ENCODE results near the gene KLHL42. TPM values are rescaled to one million over a fixed set of nuclear protein-coding genes. Genes with fewer than 3 reads are reported as not detected.

The KLHL42 gene
- total RNA-seq, 6 donors from 2014 or later, result 18.5 to 46.1 (median 22.6) TPM

DNA sequence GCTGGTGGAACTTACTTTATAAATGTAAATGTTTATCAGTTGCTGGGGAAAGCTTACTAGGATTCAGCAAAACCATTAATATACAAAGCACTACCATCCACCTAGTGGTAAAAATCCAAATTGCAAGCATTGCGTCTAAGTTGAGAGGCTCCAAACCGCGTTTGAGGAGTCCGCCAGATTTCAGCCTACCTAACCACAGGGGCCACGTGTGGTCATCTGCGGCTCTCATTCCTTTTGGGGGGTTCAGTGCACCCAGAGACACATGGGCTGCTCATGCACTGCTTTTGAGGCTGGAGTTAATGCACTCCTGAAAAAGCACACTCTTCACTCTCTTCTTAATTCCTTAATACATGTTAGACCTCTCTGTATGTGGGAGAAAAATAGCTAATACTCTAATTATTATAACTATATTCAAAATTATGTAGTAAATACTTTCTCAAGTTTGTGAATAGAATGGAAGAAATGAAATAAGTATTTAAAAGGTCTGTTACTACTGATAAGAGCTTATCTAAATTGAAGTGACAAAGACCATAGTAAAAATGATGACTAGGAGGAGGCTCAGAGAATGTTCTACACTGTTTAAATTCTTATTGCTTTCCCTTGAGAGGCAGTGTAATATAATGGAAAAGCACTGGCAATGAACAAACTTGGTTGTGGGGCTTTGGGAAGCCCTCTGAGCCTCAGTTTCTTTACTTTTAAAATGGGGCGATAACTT, 41.4 kb downstream of the KLHL42 start:
- 14% methylated on average over 7 of the region's 7 CpGs for WGBS, 2 donors
- no peak overlapping the region for H3K27ac ChIP-seq
- no peaks in the 10 kb centered on the region for H3K36me3 ChIP-seq
- ATAC-seq (ENCODE audit: low FRiP score in 2 of 2), result peak in 1 of 2 donors; percentile 79
- H3K27me3 ChIP-seq, result no peaks in the 10 kb centered on the region
- no peak for DNase-seq
- H3K4me1 ChIP-seq, result peaks cover 3 to 17% (median 4%) of the 10 kb centered on the region in 4 donors
- no peak overlapping the region for H3K4me3 ChIP-seq
- TF ChIP-seq, protein P1, sequence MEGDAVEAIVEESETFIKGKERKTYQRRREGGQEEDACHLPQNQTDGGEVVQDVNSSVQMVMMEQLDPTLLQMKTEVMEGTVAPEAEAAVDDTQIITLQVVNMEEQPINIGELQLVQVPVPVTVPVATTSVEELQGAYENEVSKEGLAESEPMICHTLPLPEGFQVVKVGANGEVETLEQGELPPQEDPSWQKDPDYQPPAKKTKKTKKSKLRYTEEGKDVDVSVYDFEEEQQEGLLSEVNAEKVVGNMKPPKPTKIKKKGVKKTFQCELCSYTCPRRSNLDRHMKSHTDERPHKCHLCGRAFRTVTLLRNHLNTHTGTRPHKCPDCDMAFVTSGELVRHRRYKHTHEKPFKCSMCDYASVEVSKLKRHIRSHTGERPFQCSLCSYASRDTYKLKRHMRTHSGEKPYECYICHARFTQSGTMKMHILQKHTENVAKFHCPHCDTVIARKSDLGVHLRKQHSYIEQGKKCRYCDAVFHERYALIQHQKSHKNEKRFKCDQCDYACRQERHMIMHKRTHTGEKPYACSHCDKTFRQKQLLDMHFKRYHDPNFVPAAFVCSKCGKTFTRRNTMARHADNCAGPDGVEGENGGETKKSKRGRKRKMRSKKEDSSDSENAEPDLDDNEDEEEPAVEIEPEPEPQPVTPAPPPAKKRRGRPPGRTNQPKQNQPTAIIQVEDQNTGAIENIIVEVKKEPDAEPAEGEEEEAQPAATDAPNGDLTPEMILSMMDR (IDR thresholded peaks at IDR 0.05), result peak; percentile 56 to 82 (median 70)
- TF ChIP-seq EP300 (IDR thresholded peaks at IDR 0.05) (no peak), POLR2A (IDR thresholded peaks at IDR 0.05) (no peak)
- no peaks in the 10 kb centered on the region for H3K9me3 ChIP-seq

DNA sequence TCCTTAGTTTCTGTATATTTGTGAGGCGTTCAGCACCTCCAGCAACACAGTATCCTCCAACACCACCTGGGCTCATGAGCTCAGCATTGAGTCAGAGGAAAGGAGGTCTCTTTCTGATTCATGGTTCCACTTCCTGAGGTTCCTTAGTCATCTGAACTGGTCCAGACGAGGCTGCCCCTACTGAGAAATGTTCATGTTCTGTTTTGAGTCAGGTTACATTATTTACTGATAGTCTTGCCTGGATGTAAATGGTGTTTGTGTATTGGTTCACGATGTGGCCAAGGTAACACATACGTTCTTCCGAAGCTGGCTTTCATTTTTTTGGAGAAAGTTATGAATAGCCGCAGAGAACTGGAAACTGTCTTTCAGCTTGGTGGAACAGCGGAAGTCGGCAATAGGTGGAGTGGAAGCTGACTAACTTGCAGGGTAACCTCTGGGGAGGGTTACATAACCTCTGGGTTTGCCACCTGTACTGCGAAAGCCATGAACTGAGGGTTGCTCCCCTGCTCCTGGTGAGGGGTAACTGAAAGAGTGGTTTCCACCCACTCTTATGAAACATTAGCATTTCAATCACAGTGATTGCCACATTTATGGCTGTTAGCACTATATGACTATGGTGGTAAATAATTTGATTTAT, 42.2 kb downstream of the KLHL42 start:
- no peaks in the 10 kb centered on the region for H3K27me3 ChIP-seq
- ATAC-seq (ENCODE audit: low FRiP score in 2 of 2), result no peak
- no peak overlapping the region for H3K27ac ChIP-seq
- no peaks in the 10 kb centered on the region for H3K36me3 ChIP-seq
- TF ChIP-seq POLR2A (IDR thresholded peaks at IDR 0.05), result no peak
- TF ChIP-seq EP300 (IDR thresholded peaks at IDR 0.05), result no peak
- no peak for TF ChIP-seq POLR2AphosphoS5 (IDR thresholded peaks at IDR 0.05)
- TF ChIP-seq, protein P1 (IDR thresholded peaks at IDR 0.05), result no peak
- no peak for DNase-seq
- 73% methylated on average over 9 of the region's 9 CpGs for WGBS, 2 donors
- no peak overlapping the region for H3K4me3 ChIP-seq
- no peaks in the 10 kb centered on the region for H3K9me3 ChIP-seq
- peaks cover 3 to 17% (median 4%) of the 10 kb centered on the region in 4 donors for H3K4me1 ChIP-seq

DNA sequence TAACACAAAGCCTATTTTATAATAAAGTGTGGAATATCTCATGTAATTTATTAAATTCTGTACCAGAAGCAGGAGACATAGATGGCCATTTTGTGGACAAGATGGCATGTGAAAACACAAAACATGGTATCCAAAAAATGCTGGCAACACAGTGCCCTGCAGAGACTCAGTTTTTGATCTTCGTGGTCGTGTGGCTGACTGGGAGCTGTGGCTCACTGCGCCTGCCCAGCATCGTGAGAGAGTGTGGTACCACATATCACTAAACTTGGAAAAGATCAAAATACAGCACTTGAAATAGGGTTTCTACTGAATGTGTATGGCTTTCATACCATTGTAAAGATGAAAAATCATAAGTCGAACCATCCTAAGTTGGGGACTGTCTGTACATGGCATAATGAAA, 43.0 kb downstream of the KLHL42 start:
- TF ChIP-seq, protein P1 (IDR thresholded peaks at IDR 0.05), result no peak
- TF ChIP-seq EP300 (IDR thresholded peaks at IDR 0.05) (no peak), POLR2AphosphoS5 (IDR thresholded peaks at IDR 0.05) (no peak), POLR2A (IDR thresholded peaks at IDR 0.05) (no peak)
- no peak for DNase-seq
- no peak overlapping the region for H3K4me3 ChIP-seq
- no peaks in the 10 kb centered on the region for H3K36me3 ChIP-seq
- H3K27ac ChIP-seq, result no peak overlapping the region
- H3K4me1 ChIP-seq, result peaks cover 3 to 17% (median 4%) of the 10 kb centered on the region in 4 donors
- WGBS, 2 donors, result 88 to 93% methylated on average over 5 of the region's 5 CpGs
- no peaks in the 10 kb centered on the region for H3K9me3 ChIP-seq
- H3K27me3 ChIP-seq, result no peaks in the 10 kb centered on the region
- no peak for ATAC-seq (ENCODE audit: low FRiP score in 2 of 2)

GRCh38 chr12:27824126-27824842, 44.3 kb downstream of the KLHL42 start:
- Histone ChIP-seq H3K27ac (no peak overlapping the region), H3K36me3 (no peaks in the 10 kb centered on the region), H3K9me3 (no peaks in the 10 kb centered on the region), H3K27me3 (no peaks in the 10 kb centered on the region), H3K4me3 (no peak overlapping the region), H3K4me1 (peaks cover 3 to 10% (median 4%) of the 10 kb centered on the region in 4 donors)
- TF ChIP-seq POLR2AphosphoS5 (IDR thresholded peaks at IDR 0.05) (no peak), POLR2A (IDR thresholded peaks at IDR 0.05) (no peak), EP300 (IDR thresholded peaks at IDR 0.05) (no peak)
- TF ChIP-seq, protein P1 (IDR thresholded peaks at IDR 0.05), result no peak
- no peak for DNase-seq
- 46 to 59% methylated on average over 12 of the region's 12 CpGs for WGBS, 2 donors
- ATAC-seq (ENCODE audit: low FRiP score in 2 of 2), result no peak

Measured in upper lobe of left lung (tissue), 6 donors.